NOMO-1 (cell line): ENCODE data around the gene COPS2.
"Not testable (repeated sequence)": the region's sequence is repeated elsewhere in the genome, so short reads cannot be mapped to it uniquely, and the experiment has no call there.

Experiments
- DNase-seq, 2 experiments: peaks; one replicate each; lab custom pipeline; 2025; ENCODE audit not compliant: unreplicated experiment in 2 of 2; lab: John Stamatoyannopoulos, UW

The COPS2 gene

GRCh38 chr15:49155110-49155833 lies at the start of gene COPS2:
Gene COPS2 (minus strand): TSS chr15:49155599. CDS start chr15:49155578, 21 bp downstream.
- DNase-seq, result peak; percentile 92 to 97

- no peak for DNase-seq
These were observed 44.9 kb upstream of the COPS2 start for GRCh38 chr15:49200347-49200746.

GRCh38 chr15:49199666-49200065 lies 44.3 kb upstream of the COPS2 start:
- no peak for DNase-seq

- DNase-seq, result no peak
These were observed 41.5 kb upstream of the COPS2 start for GRCh38 chr15:49196856-49197255.

GRCh38 chr15:49191892-49192291 lies 36.5 kb upstream of the COPS2 start:
- DNase-seq, result no peak

GRCh38 chr15:49190586-49190985 lies 35.2 kb upstream of the COPS2 start:
- peak; percentile 80 for DNase-seq

GRCh38 chr15:49189631-49190030 lies 34.2 kb upstream of the COPS2 start:
- no peak for DNase-seq

- DNase-seq, result no peak
These were observed 33.5 kb upstream of the COPS2 start for GRCh38 chr15:49188933-49189332.

- no peak for DNase-seq
These were observed 32.3 kb upstream of the COPS2 start for GRCh38 chr15:49187549-49188245.

GRCh38 chr15:49185473-49185872 lies 30.1 kb upstream of the COPS2 start:
- no peak for DNase-seq

GRCh38 chr15:49183741-49184140 lies 28.3 kb upstream of the COPS2 start:
- DNase-seq, result not testable (repeated sequence)

GRCh38 chr15:49182128-49182527 lies 26.7 kb upstream of the COPS2 start:
- no peak for DNase-seq

- DNase-seq, result no peak
These were observed 24.2 kb upstream of the COPS2 start for GRCh38 chr15:49179433-49180190.

GRCh38 chr15:49178497-49178896 lies 23.1 kb upstream of the COPS2 start:
- DNase-seq, result no peak

GRCh38 chr15:49175582-49176397 lies 20.4 kb upstream of the COPS2 start:
- DNase-seq, result not testable (repeated sequence)

- DNase-seq, result no peak
These were observed 19.5 kb upstream of the COPS2 start for GRCh38 chr15:49174902-49175301.

GRCh38 chr15:49171790-49172189 lies 16.4 kb upstream of the COPS2 start:
- DNase-seq, result no peak

- DNase-seq, result peak; percentile 66 to 86
These were observed 14.6 kb upstream of the COPS2 start, which contains the start of gene GALK2 for GRCh38 chr15:49169880-49170597. Gene GALK2 (plus strand): TSS chr15:49170247. CDS start chr15:49170323, 76 bp downstream.

GRCh38 chr15:49168016-49168415 lies 12.6 kb upstream of the COPS2 start:
- DNase-seq, result no peak

- DNase-seq, result no peak
These were observed 9.5 kb upstream of the COPS2 start for GRCh38 chr15:49164865-49165264.
